GM12892 (cell line): ENCODE measurements around the gene ELOVL5.

Experiments used
- POLR2A ChIP-seq: IDR thresholded peaks from 2 replicates; pipeline ENCODE4 v1.6.1; 2011; ENCODE audit warnings: low read depth, low read length, control low read depth
- POLR2AphosphoS5 ChIP-seq: IDR thresholded peaks from 2 replicates; pipeline ENCODE4 v1.6.1; 2011; ENCODE audit warnings: low read depth, low read length, control low read depth

GRCh38 chr6:53251033-53251672 lies 97.6 kb downstream of the ELOVL5 start:
- TF ChIP-seq POLR2A = no peak
- TF ChIP-seq POLR2AphosphoS5 = no peak
